Gastrocnemius medialis (tissue), 4 donors: ENCODE measurements around the gene EYS.

Source experiments
- CTCF ChIP-seq, 5 experiments: fragments of 450-650 bp in 3 of 5; fragments of 200-600 bp in 2 of 5; sonication (generic) in 2 of 5; IDR thresholded peaks in 4 of 5; conservative IDR thresholded peaks in 1 of 5; 1 replicate in 4 of 5; 2 replicates in 1 of 5; pipeline ENCODE4 v1.5.1; 2016 to 2019; ENCODE audit warnings: antibody characterized with exemption in 5 of 5, mild to moderate bottlenecking in 3 of 5, moderate library complexity in 3 of 5
- POLR2A ChIP-seq, 2 donors: fragments of 450-650 bp; IDR thresholded peaks; one replicate each; pipeline ENCODE4 v1.6.1; 2017; ENCODE audit warnings: antibody characterized with exemption in 2 of 2, mild to moderate bottlenecking in 2 of 2, moderate library complexity in 2 of 2

- no peak for TF ChIP-seq CTCF (IDR thresholded peaks at IDR 0.05 in 4 of 5, conservative IDR thresholded peaks at IDR 0.05 in 1 of 5)
- no peak for TF ChIP-seq POLR2A (IDR thresholded peaks at IDR 0.05)
Measured at GRCh38 chr6:64357430-64357829, 1349.6 kb downstream of the EYS start.
